NCI-H146 (cell line): Measurements from ENCODE around the gene CCDC116.
"Not testable (repeated sequence)": the region's sequence is repeated elsewhere in the genome, so short reads cannot be mapped to it uniquely, and the experiment has no call there.

ENCODE experiments used
- DNase-seq: peaks from one replicate; lab custom pipeline; 2025; lab: John Stamatoyannopoulos, UW

The CCDC116 gene, protein sequence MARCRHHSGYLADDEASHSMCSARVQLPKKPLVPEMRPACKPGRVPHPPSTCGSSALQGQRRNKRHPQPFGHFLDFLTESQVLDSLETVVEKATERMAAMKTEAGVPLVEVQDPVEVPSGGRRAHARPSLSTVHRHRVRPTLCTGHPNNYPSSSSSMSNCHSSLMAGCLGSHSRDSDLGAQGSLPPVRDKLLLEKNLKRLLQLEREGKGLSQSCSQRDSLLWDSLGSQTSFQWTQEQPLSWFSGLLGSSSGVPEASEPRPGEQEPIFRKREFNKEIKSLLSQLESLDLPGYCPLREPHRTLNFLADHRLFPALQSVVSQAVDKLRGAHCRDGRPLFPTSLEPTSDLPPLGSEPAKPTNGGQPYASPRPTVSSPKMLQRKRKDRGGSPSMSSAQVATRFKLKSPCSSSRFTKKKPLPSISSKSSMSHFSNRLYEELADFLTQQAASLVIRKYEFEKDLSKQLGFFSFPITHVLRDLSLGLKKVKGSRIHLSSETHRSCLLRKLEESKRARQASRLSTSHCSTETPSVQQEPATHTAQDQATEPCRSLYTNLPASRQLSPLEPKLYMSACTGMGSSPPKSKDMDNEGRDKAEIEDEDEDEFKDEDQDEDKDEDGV

DNA sequence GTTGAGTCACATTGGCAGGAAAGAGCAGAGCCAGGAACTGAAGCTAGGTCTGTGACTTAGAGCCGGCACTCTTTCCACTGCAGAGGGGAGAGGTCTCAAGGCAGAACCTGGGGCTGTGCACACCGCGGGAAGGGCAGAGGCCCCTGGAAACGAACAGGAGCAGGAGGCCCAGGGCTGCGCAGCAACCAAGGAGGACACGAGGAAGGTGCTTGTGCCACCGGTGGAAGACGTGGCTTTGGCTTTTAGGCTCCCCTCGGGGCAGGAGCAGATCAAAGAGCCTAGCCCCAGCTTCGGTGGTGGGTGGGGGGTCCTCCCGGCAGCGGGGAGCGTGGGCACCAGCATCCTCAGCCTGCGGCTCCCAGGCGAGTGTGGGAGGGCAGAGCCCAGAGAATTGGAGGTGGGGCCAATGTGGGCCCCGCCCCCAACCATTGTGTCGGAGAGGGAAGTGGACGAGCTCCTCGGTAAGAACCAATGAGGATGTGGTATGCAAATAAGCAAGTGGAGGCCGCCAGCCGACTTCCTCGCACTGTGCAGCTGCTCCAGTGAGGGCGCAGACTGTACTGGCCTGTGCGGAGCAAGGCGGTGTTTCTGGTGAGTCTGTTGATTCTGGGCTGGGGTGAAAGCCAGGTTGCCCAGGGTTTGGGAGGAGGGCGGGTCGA is at the start of gene CCDC116:
Gene CCDC116, plus strand, starts transcription at position 524 of the 659 bp plus-strand sequence. CDS start 422 bp downstream, outside the sequence.
- peak; percentile 53 for DNase-seq

DNA sequence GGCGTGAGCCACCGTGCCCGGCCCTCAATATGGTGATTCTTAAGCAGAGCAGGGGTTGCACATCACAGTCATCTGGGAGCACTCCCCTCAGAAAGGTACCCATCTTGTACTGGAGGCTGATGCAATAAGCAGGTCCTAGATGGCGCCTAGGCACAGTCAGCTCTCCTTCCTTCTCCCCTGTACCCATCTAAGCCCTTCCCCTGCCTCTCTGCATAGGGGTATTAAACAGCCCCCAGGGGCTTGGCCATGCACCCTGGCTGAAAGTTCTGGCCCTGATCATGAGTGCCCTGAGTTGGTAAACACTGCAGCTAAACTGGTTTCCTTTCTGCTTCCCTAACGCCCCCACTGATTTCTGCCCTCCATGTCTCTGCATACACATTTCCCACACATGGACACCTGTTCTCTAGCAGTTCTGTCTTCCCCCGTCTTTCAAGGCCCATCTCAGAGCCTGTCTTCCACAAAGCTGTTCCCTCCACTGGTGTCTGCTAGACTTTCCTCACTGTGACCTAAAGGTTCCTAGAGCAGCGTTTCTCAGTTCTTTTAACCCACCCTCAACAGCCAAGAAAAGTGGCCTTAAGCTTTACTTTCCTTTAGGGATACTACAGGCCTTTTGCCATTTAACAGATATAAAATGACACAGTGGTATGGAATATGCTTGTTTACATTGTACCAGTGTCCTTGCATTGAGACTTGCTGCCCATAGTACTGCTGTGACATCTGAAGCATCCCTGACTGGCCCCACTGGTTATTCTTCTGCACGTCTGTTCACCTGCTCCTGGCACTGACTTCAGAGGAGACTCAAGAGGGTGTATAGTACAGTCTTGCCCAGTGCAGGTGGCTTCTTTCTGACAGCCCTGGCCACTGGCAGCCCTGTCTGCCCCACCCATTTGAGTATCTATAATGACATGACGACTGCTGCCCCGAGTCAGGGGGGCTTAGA is 49.5 kb upstream of the CCDC116 start:
- no peak for DNase-seq

DNA sequence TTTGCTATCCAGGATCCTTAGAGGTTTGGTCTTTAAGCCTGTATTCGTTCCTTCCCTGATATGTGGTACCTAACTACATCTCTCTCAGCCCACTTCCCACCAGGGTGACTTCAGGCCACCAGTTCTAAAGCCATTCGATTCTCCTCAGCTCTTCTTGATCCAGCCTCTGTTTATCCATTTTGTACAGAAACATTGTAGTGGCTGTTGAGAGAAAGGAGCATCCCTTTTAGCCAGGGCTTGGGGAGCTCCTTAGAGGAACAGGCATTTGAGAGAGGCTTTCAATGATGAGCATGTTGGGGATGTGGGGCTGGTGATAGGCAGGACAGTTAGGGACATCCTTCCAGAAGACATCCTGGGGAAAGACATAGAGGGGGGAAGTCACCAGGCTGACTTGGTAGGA is 47.2 kb upstream of the CCDC116 start:
- DNase-seq: no peak

DNA sequence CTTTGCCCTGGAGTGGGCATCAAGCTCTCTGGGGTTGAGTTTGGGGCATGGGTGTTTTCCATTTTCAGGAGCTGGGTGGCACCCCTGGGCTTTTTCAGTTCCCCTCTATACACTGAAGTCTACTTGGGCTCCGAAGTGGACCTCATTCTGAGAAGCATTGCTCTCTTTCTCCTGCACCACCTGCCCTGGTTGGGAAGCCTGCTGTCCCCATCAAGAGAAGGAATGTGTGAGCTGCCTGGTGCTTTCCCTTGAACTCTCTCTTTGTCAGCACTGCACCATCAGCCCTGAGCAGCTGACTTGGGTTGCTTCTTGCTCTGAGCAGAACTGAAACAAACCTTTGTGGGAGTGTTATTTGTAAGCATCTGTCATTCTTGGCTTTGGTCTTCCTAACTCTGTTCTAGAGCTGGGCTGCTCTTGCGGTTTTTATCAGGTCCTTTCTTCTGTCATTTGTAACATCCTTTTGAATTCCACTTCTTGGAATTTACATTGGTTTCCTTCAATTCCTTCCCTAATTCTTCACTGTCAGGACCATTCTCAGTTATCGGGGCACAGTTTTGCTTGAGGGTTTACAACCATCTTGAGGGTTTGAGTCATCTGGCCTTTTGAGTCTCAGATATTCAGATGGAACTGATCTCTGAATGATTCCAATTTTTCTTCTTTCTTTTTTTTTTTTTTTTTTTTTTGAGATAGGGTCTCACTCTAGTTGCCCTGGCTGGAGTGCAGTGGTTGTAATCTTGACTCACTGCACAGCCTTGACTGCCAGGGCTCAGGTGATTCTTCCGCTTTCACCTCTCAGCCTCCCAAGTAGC is 44.6 kb upstream of the CCDC116 start:
- DNase-seq: no peak

DNA sequence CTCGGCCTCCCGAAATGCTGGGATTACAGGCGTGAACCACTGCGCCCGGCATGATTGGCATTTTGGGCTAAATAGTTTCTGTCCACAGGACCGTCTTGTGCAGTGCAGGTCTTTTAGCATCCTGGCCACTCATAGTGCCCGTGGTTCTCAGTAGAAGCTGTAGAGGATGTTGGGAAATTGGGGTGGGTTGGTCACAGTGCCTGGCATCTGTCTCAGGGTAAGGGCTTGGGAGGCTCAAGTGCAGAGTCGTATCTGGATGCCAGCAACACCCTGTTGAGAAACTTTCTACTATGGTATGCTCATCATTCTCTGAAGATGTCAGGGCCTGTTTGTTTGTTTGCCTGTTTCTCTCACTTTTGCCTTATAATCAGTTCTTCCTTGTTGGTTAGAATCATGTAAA is 43.2 kb upstream of the CCDC116 start:
- no peak for DNase-seq

DNA sequence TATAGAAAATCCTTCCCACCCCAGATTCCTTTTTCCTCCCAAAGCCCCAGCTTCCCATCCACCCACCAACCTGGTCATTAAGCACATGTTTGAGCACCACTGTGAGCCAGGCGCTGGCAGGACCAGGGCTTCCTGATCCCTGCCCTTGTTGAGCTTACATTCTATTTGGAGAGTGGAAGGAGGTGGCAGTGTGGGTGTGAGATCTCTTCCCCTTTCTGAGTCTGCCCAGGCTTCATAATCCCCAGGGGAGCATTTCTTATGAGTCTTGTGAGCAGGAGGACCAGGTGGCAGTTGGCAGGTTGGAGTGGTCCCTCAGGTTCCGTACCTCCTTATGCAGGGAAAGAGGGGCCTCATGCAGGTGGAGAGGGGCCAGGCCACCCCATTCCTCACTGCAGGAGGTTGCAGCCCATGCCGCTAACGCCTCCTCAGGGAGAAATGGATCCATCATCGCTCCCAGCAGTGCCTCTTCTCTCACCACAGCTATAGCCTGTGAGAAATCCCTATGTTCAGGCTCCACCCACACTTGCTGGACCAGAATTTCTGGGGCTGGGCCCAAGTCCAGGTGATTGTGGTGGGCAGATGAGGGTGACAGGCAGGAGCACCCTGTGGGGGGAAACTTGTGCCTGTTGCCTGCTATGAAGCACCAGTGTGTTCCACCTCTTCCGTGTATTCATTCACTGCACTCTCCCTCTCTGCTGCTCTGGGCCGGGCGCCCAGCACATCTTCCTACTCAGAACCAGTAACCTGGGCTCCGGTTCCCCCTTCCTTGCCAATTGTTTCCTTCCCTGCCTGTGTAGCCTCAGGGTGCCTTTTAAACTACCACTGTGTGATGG is 41.5 kb upstream of the CCDC116 start:
- no peak for DNase-seq

DNA sequence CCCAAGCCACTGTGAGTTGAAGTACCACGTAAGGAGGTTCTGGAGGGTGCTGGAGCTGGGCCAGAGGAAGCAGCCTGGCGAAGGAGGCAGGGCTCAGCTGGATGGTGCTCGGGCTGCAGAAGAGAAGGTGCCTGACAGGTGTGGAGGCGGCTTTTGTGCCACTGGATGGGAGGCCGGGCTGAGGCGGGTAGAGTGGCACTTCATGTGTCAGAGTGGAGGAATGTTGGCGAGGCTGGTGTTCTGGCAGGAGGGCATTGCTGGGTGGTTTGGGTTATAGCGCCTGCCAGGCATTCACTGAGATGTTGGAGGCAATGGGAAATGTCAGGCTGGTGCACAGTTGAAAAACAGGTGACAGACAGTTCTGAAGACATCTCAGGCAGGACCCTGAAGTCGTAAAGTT is 40.9 kb upstream of the CCDC116 start:
- no peak for DNase-seq

DNA sequence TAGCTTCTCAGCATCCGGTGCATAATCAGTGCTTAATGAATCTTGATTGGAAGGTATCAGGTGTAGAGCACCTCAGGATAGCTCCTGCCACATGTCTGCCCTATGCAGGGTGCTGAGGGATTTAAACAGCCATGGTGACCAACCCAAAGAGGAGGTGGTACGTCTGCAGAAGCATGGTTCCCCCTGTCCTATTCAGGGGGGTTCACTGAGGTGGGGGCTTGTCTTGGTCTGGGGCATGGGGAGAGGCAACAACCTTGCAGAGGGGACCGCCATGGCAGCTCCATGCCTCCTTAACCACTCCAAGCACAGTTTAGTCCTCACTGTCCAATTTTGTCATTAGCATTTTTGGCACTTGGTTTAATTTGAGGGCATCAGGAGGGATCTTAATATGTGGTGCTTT is 40.1 kb upstream of the CCDC116 start:
- DNase-seq: no peak

DNA sequence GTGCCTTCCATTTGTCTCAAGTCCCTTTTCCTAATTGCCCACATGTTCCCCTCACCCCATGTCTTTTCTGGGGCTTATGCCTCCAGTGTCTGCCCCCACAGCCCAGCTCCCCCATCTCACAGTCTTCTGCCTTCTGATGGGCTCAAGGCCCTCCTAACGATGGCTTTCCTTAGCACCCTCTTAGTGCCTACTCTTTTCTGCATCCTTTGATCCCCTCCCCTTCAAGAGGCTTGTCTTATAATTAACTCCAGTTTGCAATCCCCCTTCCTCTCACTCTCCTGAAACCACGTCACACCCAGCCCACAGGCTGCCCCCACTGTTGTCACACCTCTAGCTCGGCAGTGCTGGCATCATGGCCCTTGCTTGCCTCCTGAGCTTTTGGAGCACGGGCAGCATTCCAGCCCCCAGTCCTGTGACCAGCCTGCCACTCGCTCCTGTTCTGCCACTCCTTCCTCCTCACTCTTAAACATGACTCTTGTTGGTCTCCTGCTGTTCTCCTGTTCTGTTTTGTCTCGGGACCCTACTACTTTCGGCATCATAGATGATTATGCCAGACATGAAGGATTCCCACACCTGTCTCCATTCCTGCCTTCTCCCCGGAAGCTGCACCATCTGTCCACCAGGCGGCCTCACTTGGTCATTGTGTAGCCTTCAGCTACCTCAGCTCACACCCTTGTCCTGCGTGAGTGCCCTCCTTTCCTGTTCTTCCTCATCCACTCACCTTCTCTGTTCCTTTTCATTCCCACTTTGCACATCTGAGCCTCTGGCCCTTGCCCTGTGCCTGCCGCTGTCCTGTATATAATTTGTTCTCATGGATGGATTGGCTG is 38.9 kb upstream of the CCDC116 start:
- DNase-seq: no peak

DNA sequence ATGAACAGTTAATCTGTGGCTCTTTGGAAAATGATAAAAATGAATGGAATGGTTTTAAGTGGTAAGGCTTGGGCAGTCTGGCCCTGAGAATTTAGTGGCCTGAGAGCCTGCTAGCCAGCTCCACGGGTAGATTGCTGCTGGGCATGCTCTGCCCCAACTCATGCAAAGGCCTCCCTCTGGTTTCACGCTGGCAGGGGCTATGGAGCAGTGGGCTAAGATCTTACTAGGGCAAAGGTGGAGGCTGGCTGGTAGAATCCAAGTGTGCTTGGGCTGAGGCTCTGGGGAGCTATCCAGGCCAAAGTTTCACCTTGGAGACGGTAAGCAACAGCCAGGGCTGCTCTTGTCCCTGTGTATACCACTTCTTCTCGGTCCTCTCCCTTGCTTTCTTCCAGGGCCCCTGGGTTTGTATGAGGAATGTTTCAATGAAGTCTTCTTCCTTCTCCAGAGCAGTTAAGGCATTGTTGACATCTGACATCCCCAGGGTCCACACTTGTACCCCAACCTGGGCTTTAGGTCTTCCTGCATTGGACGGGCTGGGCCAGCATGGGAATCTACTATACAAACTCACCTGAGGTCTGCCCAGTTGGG is 37.6 kb upstream of the CCDC116 start:
- DNase-seq: no peak

DNA sequence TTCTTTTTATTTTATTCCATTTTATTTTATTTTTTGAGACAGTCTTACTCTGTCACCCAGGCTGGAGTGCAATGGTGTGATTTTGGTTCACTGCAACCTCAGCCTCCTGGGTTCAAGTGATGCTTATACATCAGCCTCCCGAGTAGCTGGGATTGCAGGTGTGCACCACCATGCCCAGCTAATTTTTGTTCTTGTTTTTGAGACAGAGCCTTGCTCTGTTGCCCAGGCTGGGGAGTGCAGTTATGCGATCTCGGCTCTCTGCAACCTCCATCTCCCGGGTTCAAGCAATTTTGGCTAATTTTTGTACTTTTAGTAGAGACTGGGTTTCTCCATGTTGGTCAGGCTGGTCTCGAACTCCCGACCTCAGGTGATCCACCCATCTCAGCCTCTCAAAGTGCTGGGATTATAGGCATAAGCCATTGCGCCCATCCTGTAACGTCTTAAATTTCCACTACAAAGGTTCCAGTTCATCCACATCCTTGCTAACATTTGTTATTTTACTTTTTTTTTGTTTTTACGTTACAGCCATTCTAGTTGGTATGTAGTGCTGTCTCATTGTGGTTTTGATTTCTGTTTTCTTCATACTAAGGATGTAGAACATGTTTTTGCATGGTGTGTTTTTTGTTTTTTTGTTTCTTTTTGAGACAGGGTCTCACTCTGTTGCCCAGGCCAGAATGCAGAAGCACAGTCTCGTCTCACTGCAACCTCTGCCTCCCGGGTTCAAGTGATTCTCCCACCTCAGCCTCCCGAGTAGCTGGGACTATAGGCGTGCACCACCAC is 36.0 kb upstream of the CCDC116 start:
- not testable (repeated sequence) for DNase-seq

DNA sequence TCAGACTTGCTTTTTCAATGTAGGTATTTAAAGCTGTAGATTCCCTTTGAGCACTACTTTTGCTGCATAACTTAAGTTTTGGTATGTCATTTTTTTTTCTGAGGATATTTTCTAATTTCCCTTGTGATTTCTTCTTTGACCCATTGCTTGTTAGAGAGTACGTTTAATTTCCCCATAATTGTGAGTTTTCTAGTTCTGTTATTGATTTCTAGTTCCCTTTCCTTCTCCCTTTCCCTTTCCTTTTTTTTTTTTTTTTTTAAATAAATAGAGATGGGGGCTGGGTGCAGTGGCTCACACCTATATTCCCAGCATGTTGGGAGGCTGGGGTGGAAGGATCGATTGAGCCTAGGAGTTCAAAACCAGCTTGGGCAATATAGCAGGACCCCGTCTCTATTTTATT is 34.3 kb upstream of the CCDC116 start:
- no peak for DNase-seq

DNA sequence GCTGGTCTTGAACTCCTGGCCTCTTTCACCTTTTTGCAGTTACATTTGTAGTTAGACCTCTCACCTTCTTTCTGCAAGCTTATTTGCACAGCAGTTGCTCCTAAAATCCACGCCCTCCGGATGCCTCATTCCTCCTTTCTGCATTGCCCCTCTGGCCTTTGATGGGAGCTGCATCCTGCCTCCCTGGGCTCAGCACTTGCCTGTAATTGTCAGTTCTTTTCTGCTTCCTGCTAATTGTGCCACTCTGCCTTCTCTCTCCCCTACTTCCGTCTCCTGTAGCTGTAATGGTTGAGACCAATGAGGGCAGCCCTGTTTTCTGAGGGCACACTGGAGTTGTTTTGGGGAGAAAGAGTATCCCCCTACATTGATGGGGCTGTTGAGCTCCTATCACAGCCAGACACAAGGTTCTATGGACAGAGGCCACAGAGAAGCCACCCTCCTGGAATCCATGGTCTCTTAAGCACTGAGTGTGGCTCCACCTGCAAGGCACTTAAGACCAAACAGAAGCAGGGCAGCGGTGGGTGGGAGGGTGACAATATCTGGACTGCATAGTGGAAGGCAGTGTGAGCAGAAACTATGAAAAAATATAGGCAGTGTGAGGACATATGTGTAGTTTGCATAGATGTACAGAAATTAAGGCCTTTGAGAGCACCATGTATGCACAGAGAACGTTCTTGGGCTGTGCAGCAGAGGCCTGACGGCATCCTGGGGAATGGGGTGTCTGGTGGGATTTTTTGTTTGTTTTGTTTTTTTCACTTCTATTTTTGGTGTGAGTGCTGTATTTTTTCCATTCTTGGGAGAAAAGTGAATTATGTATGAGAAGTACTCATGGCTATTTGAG is 33.3 kb upstream of the CCDC116 start:
- no peak for DNase-seq

DNA sequence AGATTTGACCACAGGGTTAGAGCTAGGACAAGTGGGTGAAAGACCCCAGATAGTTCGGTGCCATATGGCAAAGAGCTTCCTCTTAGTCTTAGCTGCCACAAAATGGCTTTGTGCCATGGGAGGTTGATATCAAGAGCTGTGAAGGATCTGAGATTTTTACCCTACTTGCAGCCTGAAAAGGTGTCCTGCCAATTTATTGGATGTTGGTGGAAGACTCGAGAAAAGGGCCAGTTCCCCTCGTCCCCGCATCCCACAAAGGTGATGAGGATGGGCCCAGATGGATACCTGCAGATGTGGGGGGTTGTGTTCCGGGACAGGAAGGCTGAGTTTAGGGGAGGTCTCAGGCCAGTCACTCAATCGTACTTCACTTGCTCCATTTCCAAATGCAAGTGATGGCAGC is 30.0 kb upstream of the CCDC116 start:
- DNase-seq: no peak

DNA sequence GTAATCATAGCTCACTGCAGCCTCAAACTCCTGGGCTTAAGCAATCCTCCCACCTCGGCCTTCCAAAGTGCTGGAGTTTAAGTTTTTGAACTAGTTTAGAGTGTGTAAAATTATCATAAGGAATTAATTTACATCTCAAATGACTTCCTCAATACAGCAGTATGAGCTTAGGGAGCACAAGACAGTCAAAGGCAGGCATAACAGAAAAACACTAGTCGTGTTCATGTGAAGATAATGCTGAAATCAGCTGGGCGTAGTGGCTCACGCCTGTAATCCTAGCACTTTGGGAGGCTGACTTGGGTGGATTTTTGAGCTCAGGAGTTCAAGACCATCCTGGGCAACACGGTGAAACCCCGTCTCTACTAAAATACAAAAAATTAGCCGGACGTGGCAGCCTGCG is 28.6 kb upstream of the CCDC116 start:
- no peak for DNase-seq

DNA sequence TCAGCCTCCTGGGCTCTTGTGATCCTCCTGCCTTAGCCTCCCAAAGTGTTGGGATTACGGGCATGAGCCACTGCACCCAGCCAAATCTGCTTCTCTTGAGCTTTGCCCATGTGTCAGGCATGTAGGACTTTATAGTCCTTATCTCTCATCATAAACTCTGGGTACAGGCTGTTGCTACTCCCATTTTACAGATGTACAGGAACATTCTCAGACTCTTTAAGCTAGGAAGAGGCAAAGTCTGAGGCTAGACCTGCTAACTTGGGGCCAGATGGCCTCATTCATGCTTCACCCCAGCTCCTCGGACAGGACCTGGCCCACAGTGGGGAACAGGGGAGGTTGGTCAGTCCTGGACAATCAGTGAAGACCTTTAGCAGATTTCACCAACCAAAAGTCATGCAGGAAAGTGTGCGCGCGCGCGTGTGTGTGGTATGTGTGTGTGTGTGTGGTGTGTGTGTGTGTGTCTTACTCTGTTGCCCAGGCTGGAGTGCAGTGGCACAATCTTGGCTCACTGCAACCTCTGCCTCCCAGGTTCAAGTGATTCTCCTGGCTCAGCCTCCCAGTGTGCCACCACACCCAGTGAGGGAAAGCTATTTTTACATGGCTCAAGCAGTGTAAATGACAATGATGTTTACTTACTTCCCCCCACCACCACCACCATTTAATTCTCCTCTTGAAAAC is 26.5 kb upstream of the CCDC116 start:
- no peak for DNase-seq

DNA sequence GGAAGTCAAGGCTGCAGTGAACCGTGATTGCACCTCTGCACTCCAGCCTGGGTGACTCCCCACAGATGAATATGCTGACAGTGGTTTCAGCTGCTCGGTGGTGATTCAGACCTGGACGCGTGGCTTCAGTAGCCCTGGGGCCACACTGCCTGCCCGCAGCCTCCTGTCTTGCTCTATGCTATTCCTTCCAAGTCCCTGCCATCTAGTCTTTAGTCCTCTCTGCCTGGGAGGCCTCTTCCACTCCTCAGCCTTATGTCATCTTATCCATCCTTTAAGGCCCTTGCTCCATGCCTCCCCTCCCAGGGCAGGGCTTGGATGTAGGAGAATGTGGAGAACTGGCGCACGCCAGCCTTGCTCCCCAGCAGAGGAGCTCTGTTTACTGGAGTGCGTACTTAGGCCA is 25.8 kb upstream of the CCDC116 start:
- DNase-seq: no peak
